NCI-H146 (cell line): ENCODE measurements around the gene PPFIA1.
"Not testable (repeated sequence)": the region's sequence is repeated elsewhere in the genome, so short reads cannot be mapped to it uniquely, and the experiment has no call there.

ENCODE experiments used
- DNase-seq: peaks from one replicate; lab custom pipeline; 2025; lab: John Stamatoyannopoulos, UW

PPFIA1 gene

GRCh38 chr11:70251659-70252321 lies 18.7 kb upstream of the PPFIA1 start:
- DNase-seq = no peak

GRCh38 chr11:70252844-70253243 lies 17.6 kb upstream of the PPFIA1 start:
- no peak for DNase-seq

DNA sequence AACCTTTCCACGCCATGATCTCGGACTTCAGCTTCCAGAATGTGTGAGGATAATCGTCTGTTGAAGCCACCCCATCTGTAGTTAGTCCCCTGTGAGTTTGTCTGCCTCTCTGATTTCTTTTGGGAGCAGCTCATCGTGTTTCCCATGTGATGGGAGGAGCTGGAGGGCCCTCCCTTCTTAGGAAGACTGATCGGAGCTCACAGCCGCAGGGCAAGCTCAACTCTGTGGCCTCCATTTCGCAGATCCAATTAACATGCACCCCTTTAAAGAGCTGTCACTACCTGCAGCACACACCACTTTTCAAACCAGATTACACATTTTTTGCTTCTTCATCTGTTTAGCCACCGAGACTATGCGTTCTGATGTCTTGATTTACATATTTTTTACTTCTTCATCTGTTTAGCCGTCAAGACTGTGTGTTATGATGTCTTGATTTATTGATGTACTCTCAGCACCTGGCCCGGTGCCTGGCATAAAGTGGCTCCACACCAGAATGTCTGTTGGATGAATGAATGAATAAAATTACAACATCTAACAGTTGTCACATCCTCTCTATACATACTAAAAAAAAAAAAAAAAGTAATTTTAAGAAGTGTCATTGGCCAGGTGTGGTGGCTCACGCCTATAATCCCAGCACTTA lies 14.9 kb upstream of the PPFIA1 start:
- DNase-seq = no peak

GRCh38 chr11:70259077-70259476 lies 11.4 kb upstream of the PPFIA1 start:
- DNase-seq = not testable (repeated sequence)

DNA sequence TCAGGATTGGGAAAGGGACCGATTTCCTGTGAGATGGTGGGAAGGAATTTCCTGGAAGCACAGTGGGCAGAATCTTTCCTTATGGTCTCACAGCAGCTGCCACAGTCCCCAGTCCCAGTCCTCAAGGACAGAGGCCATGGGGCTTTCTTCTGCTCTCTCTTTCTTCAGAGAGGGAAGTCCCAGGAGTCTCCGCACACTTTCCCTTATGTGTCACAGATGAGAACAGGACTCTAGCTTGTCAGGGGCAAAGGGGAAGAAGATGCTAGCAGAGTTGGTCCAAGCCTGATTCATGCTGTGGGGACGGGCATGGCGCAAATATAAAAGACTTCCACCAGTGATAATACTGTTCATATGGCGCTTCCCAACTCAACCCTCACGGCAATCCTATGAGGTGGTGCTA lies 7.5 kb upstream of the PPFIA1 start:
- no peak for DNase-seq

DNA sequence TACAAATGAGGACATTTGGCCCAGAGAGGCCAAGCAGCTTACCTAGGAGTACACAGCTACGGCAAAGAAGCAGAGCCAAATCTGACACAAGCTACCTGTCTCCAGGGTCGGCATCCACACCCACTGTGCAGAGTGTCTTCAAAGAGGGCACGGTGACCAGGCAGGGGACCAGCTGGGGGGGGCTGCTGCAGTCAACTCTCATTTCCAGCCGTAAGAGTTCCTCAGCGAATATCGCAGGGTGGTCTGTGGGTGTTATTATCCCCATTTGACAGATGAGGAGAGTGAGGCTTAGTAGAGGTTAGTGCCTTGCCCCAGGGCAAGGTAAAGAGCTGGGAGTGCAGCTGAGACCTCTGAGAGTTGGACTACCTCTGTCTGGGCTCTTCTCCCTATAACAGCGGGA lies 7.1 kb upstream of the PPFIA1 start:
- no peak for DNase-seq

GRCh38 chr11:70265341-70265740 lies 5.1 kb upstream of the PPFIA1 start:
- no peak for DNase-seq

- DNase-seq = no peak
Measured at GRCh38 chr11:70267405-70267950, 3.0 kb upstream of the PPFIA1 start.

DNA sequence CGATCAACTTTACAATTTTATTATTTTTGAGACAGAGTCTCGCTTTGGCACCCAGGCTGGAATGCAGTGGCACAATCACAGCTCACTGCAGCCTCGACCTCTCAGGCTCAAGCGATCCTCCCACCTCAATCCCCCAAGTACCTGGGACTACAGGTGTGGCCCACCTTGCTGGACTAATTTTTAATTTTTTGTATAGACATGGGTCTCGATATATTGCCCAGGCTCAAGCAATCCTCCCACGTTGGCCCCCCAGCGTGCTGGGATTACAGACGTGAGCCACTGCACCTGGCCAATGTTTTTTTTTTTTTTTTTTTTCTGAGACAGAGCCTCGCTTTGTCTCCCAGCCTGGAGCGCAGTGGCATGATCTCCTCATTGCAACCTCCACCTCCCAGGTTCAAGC lies 2.0 kb upstream of the PPFIA1 start:
- peak; percentile 57 for DNase-seq

DNA sequence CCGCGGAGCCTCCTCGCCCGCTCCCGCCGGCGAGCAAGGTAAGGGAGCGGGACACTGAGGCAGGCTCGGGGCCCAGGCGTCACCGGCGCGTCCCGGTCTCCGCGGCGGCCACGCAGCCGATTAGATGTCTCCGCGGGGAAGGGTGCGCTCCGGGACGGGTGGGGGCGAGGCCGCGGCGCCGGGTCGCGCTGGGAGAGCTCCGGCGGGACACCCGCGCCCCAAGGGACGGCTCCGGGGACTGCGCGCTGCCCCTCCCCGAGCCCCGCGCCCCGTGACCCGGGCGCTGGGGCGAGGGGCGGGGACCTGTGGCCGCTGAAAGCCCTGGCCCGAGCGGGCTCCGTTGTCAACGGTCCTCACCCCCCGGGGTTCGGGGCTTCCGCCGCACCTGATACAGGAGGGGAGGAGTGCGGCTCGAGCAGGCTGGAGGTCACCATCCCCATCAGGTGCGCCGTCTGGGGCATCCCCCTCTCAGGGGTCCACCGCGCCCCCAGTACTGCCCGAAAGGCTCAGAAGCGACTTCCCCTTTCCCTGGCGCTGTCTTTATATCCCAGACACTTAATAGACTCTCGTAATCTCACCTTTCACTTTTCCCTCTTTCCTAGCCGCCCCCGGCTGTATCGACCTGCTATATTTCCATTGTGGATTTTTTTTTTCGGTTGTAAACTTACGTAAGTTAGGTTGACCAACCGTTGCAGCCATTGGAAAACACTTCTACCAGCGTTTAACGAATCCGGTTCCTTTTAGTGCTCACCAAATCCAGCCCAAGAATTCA lies 573 bp downstream of the PPFIA1 start:
- DNase-seq = peak; percentile 74

- DNase-seq = no peak
Measured at GRCh38 chr11:70271649-70271953, 1.1 kb downstream of the PPFIA1 start.

- no peak for DNase-seq
Measured at GRCh38 chr11:70272009-70272408, 1.5 kb downstream of the PPFIA1 start.

GRCh38 chr11:70278994-70279393 lies 8.5 kb downstream of the PPFIA1 start:
- DNase-seq = no peak

DNA sequence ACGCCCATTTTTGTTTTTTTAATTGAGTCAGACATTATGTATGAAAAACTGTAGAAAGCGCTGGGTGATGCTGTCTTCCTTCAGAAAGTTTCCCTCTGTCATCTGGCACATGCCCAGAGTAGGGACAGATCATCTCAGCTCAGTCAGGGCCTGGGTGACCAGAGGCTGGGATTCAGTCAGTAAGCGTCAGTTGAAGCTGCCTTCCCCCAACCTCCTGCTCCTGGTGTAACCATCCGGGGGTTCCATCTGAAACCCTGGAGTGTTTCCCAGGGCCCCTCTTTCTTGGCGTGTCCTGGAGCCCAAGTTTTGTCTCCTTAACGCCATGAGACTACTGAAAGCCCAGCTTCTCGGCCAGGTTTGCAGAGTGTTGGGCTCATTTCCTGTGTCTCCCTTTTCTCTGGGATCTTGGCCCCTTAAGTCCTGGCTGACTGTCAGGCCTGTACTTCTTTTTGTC lies 10.7 kb downstream of the PPFIA1 start:
- DNase-seq = no peak

DNA sequence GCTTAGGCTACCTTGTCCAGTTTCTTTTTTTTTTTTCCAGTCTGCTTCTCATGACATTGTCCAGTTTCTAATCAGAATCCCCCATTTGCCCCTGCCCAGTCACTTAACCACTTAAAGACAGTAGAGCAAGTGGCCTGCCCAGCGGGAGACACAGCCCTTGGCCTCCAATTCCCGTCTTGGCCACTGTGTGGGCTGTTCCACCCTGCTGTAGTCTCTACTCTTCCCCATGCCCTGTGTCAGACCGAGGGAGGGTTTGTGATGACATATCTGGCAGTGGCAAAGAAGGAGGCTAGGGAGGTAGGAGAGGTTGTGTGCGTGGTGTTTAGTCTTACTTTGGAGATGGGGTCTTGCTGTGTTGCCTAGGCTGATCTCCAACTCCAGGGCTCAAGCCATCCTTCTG lies 11.5 kb downstream of the PPFIA1 start:
- DNase-seq = no peak

DNA sequence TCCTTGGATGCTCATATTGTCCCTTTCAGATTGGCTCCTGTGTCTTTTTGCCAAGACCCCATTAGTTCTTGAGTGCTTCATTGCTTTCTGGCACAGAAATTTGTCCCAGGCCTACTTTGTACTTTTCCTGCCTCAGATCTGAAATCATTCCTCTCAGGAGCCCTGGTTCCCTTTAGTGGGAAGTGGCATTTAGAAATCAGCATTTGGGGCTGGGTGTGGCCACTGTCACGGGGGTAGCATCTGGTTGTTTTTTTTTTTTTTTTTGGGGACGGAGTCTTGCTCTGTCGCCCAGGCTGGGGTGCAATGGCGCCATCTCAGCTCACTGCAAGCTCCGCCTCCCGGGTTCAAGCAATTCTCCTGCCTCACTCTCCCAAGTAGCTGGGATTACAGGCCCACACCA lies 18.2 kb downstream of the PPFIA1 start:
- DNase-seq = no peak

- DNase-seq = no peak
Measured at GRCh38 chr11:70289582-70289981, 19.1 kb downstream of the PPFIA1 start.

DNA sequence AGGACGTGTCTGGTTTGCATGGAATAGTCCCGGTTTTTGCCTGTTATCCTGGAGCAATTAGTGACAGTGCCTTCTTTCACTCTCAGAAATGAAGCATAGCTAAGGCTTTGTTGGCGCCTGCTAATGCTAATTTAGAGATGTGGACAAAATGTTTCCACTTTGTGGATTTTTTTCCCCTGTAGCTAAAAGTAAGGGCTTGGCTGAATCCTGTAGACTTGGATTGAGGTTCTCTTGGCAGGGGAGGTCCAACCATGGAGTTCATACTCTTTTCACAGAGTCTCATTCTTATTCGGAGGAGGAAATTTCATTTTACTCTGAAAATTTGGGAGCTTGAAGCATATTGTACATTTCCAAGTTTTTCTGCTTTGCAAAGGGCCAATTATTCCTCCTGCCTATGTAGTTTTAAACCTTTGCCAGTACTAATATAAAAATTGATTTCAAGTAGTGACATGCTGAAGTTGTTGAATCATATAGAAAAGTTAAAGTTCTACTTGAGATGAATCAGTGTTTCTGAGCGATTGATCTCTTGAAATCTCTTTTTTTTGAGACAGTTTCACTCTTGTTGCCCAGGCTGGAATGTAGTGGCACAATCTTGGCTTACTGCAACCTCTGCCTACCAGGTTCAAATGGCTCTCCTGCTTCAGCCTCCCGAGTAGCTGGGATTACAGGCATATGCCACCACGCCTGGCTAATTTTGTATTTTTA lies 20.0 kb downstream of the PPFIA1 start:
- no peak for DNase-seq

DNA sequence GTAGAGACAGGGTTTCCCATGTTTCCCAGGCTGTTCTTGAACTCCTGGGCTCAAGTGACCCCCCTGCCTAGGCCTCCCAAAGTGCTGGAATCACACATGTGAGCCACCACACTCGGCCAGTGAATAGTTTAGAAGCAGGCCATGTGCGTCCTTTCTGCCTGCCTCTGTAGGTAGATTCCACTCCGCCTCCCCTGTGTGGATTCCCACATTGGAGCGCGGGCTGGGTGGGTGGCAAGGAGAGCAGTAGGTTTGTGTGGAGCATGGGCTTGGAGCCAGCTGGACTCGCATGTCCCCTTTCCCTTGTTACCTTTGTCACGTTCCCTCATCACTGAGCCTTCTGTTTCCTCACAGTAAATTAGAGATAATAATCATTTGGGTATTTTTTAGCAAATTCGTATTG lies 21.7 kb downstream of the PPFIA1 start:
- DNase-seq = no peak

DNA sequence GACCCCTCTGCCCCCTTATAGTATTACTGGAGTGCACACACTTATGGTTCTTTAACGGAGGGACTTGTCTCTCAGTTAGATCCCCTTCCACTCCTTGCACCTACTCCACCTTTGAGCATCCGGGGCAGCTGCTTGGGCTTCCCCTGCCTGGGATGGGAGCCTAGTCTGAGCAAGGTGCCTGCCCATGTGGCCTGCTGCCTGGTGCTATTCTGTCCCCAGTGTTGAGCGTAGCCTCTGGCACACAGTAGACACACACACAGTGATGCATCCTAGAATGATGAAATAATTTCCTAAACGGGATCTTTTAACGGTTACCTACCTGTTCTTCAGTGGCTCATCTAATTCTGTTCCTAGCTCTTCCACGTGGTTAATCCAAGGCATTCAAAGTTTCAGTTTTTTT lies 22.4 kb downstream of the PPFIA1 start:
- peak; percentile 29 for DNase-seq

GRCh38 chr11:70295166-70295565 lies 24.7 kb downstream of the PPFIA1 start:
- not testable (repeated sequence) for DNase-seq

DNA sequence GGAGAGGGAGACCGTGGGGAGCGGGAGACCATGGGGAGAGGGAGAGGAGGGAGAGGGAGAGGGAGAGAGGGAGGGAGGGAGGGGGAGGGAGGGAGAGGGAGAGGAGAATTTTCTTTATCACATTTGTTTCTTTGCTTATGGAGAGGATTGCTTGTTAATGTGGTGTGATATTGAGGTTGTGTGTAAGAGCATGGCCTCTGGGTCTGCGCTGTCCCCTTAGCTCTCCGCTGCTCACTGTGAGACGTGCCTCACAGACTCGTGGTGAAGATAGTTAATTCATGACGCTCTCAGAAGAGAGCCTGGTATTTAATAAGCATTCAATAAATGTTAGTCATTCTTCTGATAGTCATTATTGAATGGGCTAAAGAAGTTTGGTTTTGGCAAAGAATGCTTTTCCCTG lies 26.2 kb downstream of the PPFIA1 start:
- DNase-seq = no peak
